ENCODE measurements around the gene SAMD5.

DNA sequence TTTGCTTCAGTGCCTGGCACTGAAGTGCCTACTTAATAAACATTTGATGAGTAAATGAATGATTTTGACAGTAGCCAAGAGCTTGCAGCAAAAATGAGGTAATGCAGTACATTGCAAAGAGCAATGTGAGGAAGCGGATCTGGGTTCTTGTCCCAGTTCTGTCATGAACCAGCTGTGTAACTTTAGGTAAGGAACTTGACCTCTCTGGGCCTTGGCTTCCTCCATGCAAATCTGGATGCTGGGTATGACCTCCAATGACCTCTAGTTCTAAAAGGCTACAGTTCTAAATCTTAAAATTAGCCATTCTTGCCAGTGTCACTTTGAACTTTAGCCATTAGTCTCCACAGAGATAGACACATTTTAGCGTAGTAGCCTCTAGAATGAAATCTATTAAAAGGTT, 3.6 kb upstream of the SAMD5 start:
- TF ChIP-seq TAF1 (IDR thresholded peaks at IDR 0.05; ENCODE audit: borderline replicate concordance, insufficient read depth, low read length) (no peak), SIN3A (IDR thresholded peaks at IDR 0.05; ENCODE audit: borderline replicate concordance, insufficient read depth, low read length) (no peak), REST (IDR thresholded peaks at IDR 0.05; ENCODE audit: insufficient read depth in 1 of 2, low read depth in 2 of 2, low read length in 2 of 2) (no peak), POLR2AphosphoS5 (IDR thresholded peaks at IDR 0.05; ENCODE audit: low read depth, low read length) (no peak), FOXP2 (optimal IDR thresholded peaks at IDR 0.05; ENCODE audit: borderline replicate concordance, extremely low read depth, extremely low read length, insufficient read depth) (no peak)
